Left kidney (tissue), 2 donors: Measurements from ENCODE around the gene ATP2B3. TPM values are rescaled to one million over a fixed set of nuclear protein-coding genes. Genes with fewer than 3 reads are reported as not detected.
A peak's percentile ranks its signal among the peaks of the same experiment; 100 is the strongest.

Source experiments
- DNase-seq: peaks from one replicate; pipeline ENCODE4 v3.0.0-alpha.2; 2013
- polyA plus RNA-seq: library from polyadenylated mRNA; unstranded; fragments of 120-200 nt; gene quantifications from one replicate; pipeline ENCODE4 v1.2.1, GENCODE V29; 2013; ENCODE audit not compliant: insufficient read length

Gene ATP2B3
- polyA plus RNA-seq, 1 donor: 0.18 TPM

GRCh38 chrX:153488231-153488914, 29.1 kb upstream of the ATP2B3 start:
- peak; percentile 44 for DNase-seq

GRCh38 chrX:153490217-153490930, 27.1 kb upstream of the ATP2B3 start:
- DNase-seq: no peak

- no peak for DNase-seq
Measured at GRCh38 chrX:153491351-153491914, 26.0 kb upstream of the ATP2B3 start.

- no peak for DNase-seq
Measured at GRCh38 chrX:153491918-153492317, 25.5 kb upstream of the ATP2B3 start.

GRCh38 chrX:153492543-153492942, 24.9 kb upstream of the ATP2B3 start:
- no peak for DNase-seq

GRCh38 chrX:153493085-153493484, 24.4 kb upstream of the ATP2B3 start:
- no peak for DNase-seq

- DNase-seq: no peak
Measured at GRCh38 chrX:153494061-153494460, 23.4 kb upstream of the ATP2B3 start.

GRCh38 chrX:153494541-153495361, 22.7 kb upstream of the ATP2B3 start, which contains the start of gene BGN:
Gene BGN, plus strand, starts transcription at chrX:153494980. Its CDS starts 9,652 bp downstream, at chrX:153504632.
- DNase-seq: peak; percentile 31

GRCh38 chrX:153495362-153495751, 22.1 kb upstream of the ATP2B3 start:
- DNase-seq: no peak

GRCh38 chrX:153495903-153496589, 21.4 kb upstream of the ATP2B3 start:
- DNase-seq: no peak

GRCh38 chrX:153496590-153496959, 20.9 kb upstream of the ATP2B3 start:
- DNase-seq: no peak

GRCh38 chrX:153498453-153498852, 19.0 kb upstream of the ATP2B3 start:
- no peak for DNase-seq

- DNase-seq: no peak
Measured at GRCh38 chrX:153499341-153499740, 18.1 kb upstream of the ATP2B3 start.

- DNase-seq: no peak
Measured at GRCh38 chrX:153499876-153500275, 17.6 kb upstream of the ATP2B3 start.

GRCh38 chrX:153500676-153501280, 16.7 kb upstream of the ATP2B3 start:
- DNase-seq: no peak

- no peak for DNase-seq
Measured at GRCh38 chrX:153501530-153501929, 15.9 kb upstream of the ATP2B3 start.

- no peak for DNase-seq
Measured at GRCh38 chrX:153502131-153502530, 15.3 kb upstream of the ATP2B3 start.

GRCh38 chrX:153502796-153503195, 14.6 kb upstream of the ATP2B3 start:
- DNase-seq: no peak

GRCh38 chrX:153504445-153505016, 12.9 kb upstream of the ATP2B3 start:
- DNase-seq: no peak

- DNase-seq: no peak
Measured at GRCh38 chrX:153505361-153505760, 12.1 kb upstream of the ATP2B3 start.
